Ovary (tissue), 9 donors: ENCODE data around the gene LGALS3BP. TPM values are rescaled to one million over a fixed set of nuclear protein-coding genes. Genes with fewer than 3 reads are reported as not detected.

Source experiments
- DNase-seq, 5 donors: peaks; one replicate each; pipeline ENCODE4 v3.0.0-alpha.2; 2019 to 2020
- H3K27ac ChIP-seq, 2 donors: fragments of 200-600 bp; one replicate each; pipeline versions ENCODE4 v1.5.1 to v1.8.0; 2019 to 2022
- H3K27me3 ChIP-seq: fragments of 200-600 bp; one replicate; pipeline ENCODE4 v1.8.0; 2022
- H3K36me3 ChIP-seq: fragments of 200-600 bp; sonication (generic); one replicate; pipeline ENCODE4 v1.5.1; 2019
- H3K4me1 ChIP-seq: one replicate; pipeline ENCODE4 v1.8.1; 2013; ENCODE audit warnings: mild to moderate bottlenecking, moderate library complexity; ENCODE audit not compliant: insufficient read depth
- H3K4me3 ChIP-seq: fragments of 200-600 bp; sonication (generic); one replicate; pipeline ENCODE4 v1.5.1; 2017
- H3K9me3 ChIP-seq, 2 donors: fragments of 200-600 bp in 1 of 2; sonication (generic) in 1 of 2; one replicate each; pipeline versions ENCODE4 v1.5.1 to v1.8.1; 2013 to 2019; ENCODE audit warnings: mild to moderate bottlenecking in 1 of 2, moderate library complexity in 1 of 2
- EP300 ChIP-seq: sonication (generic); formaldehyde crosslinking; IDR thresholded peaks from one replicate; pipeline ENCODE4 v1.6.1; 2017; ENCODE audit warnings: antibody characterized with exemption
- POLR2A ChIP-seq: fragments of 450-650 bp; IDR thresholded peaks from one replicate; pipeline ENCODE4 v1.6.1; 2017; ENCODE audit warnings: antibody characterized with exemption, mild to moderate bottlenecking, moderate library complexity
- WGBS, 3 donors: extraction: QIAGEN DNeasy Blood & Tissue Kit in 1 of 3; methylation state at CpG; one replicate each; pipeline versions ENCODE4 v1.1.5 to v1.1.7; 2013 to 2017; 5-methylcytosine and 5-hydroxymethylcytosine counted together
- intact Hi-C, 4 donors: fragments of 100-400 bp; cut with DNase I; formaldehyde crosslinking; loops; one replicate each; pipeline versions ENCODE4 v1.11.0 to v1.15.1; 2022 to 2023
- polyA plus RNA-seq, 2 donors: library from polyadenylated mRNA; stranded (reverse); fragments of 200-250 nt in 1 of 2; fragments of 350-450 nt in 1 of 2; fragmentation: Illumina TruSeq in 1 of 2; extraction: RNeasy Lipid Tissue Mini Kit (QIAGEN cat#74804) in 1 of 2; gene quantifications; one replicate each; pipeline ENCODE4 v1.2.3, GENCODE V29; 2013 to 2014
- total RNA-seq, 7 donors: library from RNA; depleted of rRNA in 2 of 7; stranded (reverse); fragments of >200 nt in 2 of 7; fragmentation: NEBNext Ultra II Directional in 3 of 7; extraction: Animal tissue kit (Norgen Biotek cat#: 25700) in 3 of 7; gene quantifications; one replicate each; pipeline versions ENCODE4 v1.1.0 to v1.2.4, GENCODE V29; 2016 to 2023
- TF ChIP-seq, protein P1 (sequence below), 3 donors: fragments of 450-650 bp in 2 of 3; fragments of 200-600 bp in 1 of 3; IDR thresholded peaks; one replicate each; pipeline versions ENCODE4 v1.5.1 to v1.8.0; 2016 to 2022; ENCODE audit warnings: antibody characterized with exemption in 3 of 3, mild to moderate bottlenecking in 1 of 3
- donor health status: DM: no; HTN: no; CAD: no; lungs with moderate emphysema.
- donor health status: DM: no; HTN: no; CAD: no.
- donor health status: Bipolar disorder and iron deficiency.
- donor health status: DM: yes; HTN: yes; CAD: no.
- donor health status: DM: no; HTN: no; CAD: no.
- donor health status: DM: yes; HTN: yes; CAD: no.

LGALS3BP gene
- total and polyA plus RNA-seq, 9 donors: 191 to 584 (median 250) TPM

- peak in 2 of 5 donors; percentile 3 to 31 for DNase-seq
- no peak for TF ChIP-seq EP300
- TF ChIP-seq, protein P1, sequence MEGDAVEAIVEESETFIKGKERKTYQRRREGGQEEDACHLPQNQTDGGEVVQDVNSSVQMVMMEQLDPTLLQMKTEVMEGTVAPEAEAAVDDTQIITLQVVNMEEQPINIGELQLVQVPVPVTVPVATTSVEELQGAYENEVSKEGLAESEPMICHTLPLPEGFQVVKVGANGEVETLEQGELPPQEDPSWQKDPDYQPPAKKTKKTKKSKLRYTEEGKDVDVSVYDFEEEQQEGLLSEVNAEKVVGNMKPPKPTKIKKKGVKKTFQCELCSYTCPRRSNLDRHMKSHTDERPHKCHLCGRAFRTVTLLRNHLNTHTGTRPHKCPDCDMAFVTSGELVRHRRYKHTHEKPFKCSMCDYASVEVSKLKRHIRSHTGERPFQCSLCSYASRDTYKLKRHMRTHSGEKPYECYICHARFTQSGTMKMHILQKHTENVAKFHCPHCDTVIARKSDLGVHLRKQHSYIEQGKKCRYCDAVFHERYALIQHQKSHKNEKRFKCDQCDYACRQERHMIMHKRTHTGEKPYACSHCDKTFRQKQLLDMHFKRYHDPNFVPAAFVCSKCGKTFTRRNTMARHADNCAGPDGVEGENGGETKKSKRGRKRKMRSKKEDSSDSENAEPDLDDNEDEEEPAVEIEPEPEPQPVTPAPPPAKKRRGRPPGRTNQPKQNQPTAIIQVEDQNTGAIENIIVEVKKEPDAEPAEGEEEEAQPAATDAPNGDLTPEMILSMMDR (IDR thresholded peaks at IDR 0.05): no peak
- Histone ChIP-seq H3K27ac (peak overlapping the region in 1 of 2 donors; percentile 18), H3K9me3 (no peaks in the 10 kb centered on the region), H3K27me3 (no peaks in the 10 kb centered on the region), H3K36me3 (no peaks in the 10 kb centered on the region), H3K4me3 (no peak overlapping the region), H3K4me1 (peaks cover 6% of the 10 kb centered on the region)
- WGBS, 3 donors: 75 to 82% (median 78%) methylated on average over 12 of the region's 12 CpGs
- intact Hi-C loops: loop anchor here in 2 of 4 donors (2.0 to 10.0 kb wide), 2 partner anchors 46 to 402 kb away; no protein-coding TSS in a partner anchor
These were observed 13.0 kb upstream of the LGALS3BP start for GRCh38 chr17:78992542-78993212.

GRCh38 chr17:78991906-78992532 is 12.3 kb upstream of the LGALS3BP start:
- DNase-seq: peak in 3 of 5 donors; percentile 5 to 32 (median 10)
- no peaks in the 10 kb centered on the region for H3K27me3 ChIP-seq
- H3K27ac ChIP-seq: no peak overlapping the region
- H3K4me3 ChIP-seq: no peak overlapping the region
- WGBS, 3 donors: 88 to 94% (median 91%) methylated on average over 17 to 22 of the region's 22 CpGs
- intact Hi-C loops: loop anchor here in 2 of 4 donors (2.0 to 10.0 kb wide), 2 partner anchors 47 to 403 kb away; no protein-coding TSS in a partner anchor
- peaks cover 9% of the 10 kb centered on the region for H3K4me1 ChIP-seq
- no peaks in the 10 kb centered on the region for H3K9me3 ChIP-seq
- no peaks in the 10 kb centered on the region for H3K36me3 ChIP-seq
- TF ChIP-seq EP300 (no peak), POLR2A (no peak)
- TF ChIP-seq, protein P1 (IDR thresholded peaks at IDR 0.05): no peak

DNA sequence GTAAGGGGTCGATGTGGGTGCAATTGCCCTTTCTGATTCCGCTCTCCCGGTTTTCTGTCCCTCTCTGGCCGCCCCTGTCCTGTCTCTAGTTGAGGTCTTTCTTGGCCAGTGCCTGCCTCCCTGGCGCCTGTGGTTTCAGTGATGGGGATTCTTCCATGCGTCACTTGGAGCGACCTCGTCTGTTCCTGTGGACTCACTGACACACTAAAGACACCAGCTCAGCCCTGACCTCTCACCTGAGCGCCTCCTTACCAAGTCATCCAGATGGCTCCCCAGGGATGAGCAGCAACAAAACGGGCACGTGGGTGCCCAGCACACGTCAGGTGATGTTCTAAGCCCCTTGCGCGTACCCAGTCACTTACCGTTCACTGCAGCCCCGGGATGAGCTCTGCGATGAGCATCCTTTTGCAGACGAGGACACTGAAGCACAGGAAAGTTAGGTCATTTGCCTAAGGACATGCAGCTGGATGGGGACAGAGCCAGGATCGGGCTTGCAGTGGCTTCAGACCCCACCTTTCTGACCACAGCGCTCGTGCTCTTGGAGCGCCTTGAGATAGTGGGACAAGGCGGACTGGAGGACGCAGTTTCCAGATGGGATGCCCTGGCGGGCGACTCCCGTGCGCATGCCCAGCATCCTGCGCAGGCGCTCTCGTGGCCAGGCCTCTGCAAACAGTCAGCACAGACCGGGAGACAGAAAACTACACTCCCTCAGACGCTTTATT is 11.5 kb upstream of the LGALS3BP start:
- peak in 3 of 5 donors; percentile 13 to 38 (median 26) for DNase-seq

More for the DNA sequence above, 11.5 kb upstream of the LGALS3BP start:
- 85 to 89% (median 87%) methylated on average over 33 of the region's 33 CpGs for WGBS, 3 donors
- Histone ChIP-seq H3K27ac (no peak overlapping the region), H3K36me3 (no peaks in the 10 kb centered on the region), H3K9me3 (no peaks in the 10 kb centered on the region), H3K4me3 (no peak overlapping the region), H3K27me3 (no peaks in the 10 kb centered on the region), H3K4me1 (peaks cover 8% of the 10 kb centered on the region)
- intact Hi-C loops: loop anchor here in 2 of 4 donors (10.0 kb wide), 1 partner anchor 404 kb away; no protein-coding TSS in a partner anchor
- no peak for TF ChIP-seq EP300
- TF ChIP-seq POLR2A: no peak
- TF ChIP-seq, protein P1 (IDR thresholded peaks at IDR 0.05): no peak
